GM18867 (cell line): ENCODE data around the gene AIFM2.

Experiments used
- ATAC-seq: cut with Tn5 transposase; IDR thresholded peaks from one replicate; pipeline ENCODE4 v1.9.1; 2021; ENCODE audit warnings: mild to moderate bottlenecking, moderate library complexity; ENCODE audit not compliant: unreplicated experiment

AIFM2 gene

GRCh38 chr10:70063418-70064098, 69.1 kb downstream of the AIFM2 start:
- ATAC-seq, result no peak
